OCI-LY7 (cell line): ENCODE measurements around the gene HDAC7. TPM values are rescaled to one million over a fixed set of nuclear protein-coding genes. Genes with fewer than 3 reads are reported as not detected.

Experiments
- BruUV-seq: library from RNA; stranded (reverse); fragments of 400-500 nt; replicated peaks from 2 replicates; lab custom pipeline; 2021; lab: Mats Ljungman, UMichigan
- CTCF ChIA-PET: fragments of 300-600 bp; sonication (Branson Sonifier 250); formaldehyde crosslinking; loops from one replicate; lab custom pipeline; 2022; ENCODE audit warnings: antibody characterized with exemption; ENCODE audit not compliant: unreplicated experiment; lab: Charles Lee
- POLR2A ChIA-PET: fragments of 300-600 bp; sonication (Branson Sonifier 250); formaldehyde crosslinking; loops from one replicate; lab custom pipeline; 2022; ENCODE audit warnings: antibody characterized with exemption; lab: Charles Lee
- DNase-seq: peaks from one replicate; pipeline ENCODE4 v3.0.0-alpha.2; 2015; ENCODE audit warnings: low spot score
- H2AFZ ChIP-seq: fragments of 200-600 bp; sonication (generic), shearing (Covaris generic); 2 replicates; pipeline ENCODE4 v1.6.1; 2014; ENCODE audit warnings: mild to moderate bottlenecking, antibody characterized with exemption, low read length, moderate library complexity
- H3K27ac ChIP-seq: fragments of 200-600 bp; sonication (generic); 2 replicates; pipeline ENCODE4 v1.5.1; 2014; ENCODE audit warnings: mixed run types, low read depth, mild to moderate bottlenecking, moderate library complexity, low read length, inconsistent platforms; ENCODE audit not compliant: poor library complexity, severe bottlenecking
- H3K36me3 ChIP-seq: fragments of 200-600 bp; sonication (generic); 2 replicates; pipeline ENCODE4 v1.6.1; 2014; ENCODE audit warnings: mild to moderate bottlenecking, antibody characterized with exemption, low read length, moderate library complexity, mixed read lengths; ENCODE audit not compliant: insufficient read depth
- H3K4me1 ChIP-seq: fragments of 200-600 bp; sonication (generic); 2 replicates; pipeline ENCODE4 v1.5.1; 2014; ENCODE audit warnings: mild to moderate bottlenecking, low read length; ENCODE audit not compliant: insufficient read depth, poor library complexity, severe bottlenecking
- H3K4me2 ChIP-seq: fragments of 200-600 bp; sonication (generic); 2 replicates; pipeline ENCODE4 v1.6.1; 2014; ENCODE audit warnings: mild to moderate bottlenecking, low read length
- H3K4me3 ChIP-seq: fragments of 200-600 bp; sonication (generic); 2 replicates; pipeline ENCODE4 v1.5.1; 2014; ENCODE audit warnings: mild to moderate bottlenecking, low read depth, low read length; ENCODE audit not compliant: poor library complexity, severe bottlenecking
- H3K79me2 ChIP-seq: fragments of 200-600 bp; sonication (generic); 2 replicates; pipeline ENCODE4 v1.6.1; 2016; ENCODE audit warnings: low read depth, mild to moderate bottlenecking, low read length, moderate library complexity, mixed read lengths; ENCODE audit not compliant: insufficient read depth
- H3K9me2 ChIP-seq: fragments of 200-600 bp; sonication (generic); 2 replicates; pipeline ENCODE4 v1.6.1; 2016; ENCODE audit warnings: mild to moderate bottlenecking, low read length, mixed read lengths; ENCODE audit not compliant: insufficient read depth
- H3K9me3 ChIP-seq: fragments of 200-600 bp; sonication (generic); 2 replicates; pipeline ENCODE4 v1.6.1; 2014; ENCODE audit warnings: mild to moderate bottlenecking, mixed run types, low read length, mixed read lengths
- H4K20me1 ChIP-seq: fragments of 200-600 bp; sonication (generic); 2 replicates; pipeline ENCODE4 v1.6.1; 2014; ENCODE audit warnings: mild to moderate bottlenecking, antibody characterized with exemption, low read length, moderate library complexity, mixed read lengths; ENCODE audit not compliant: insufficient read depth
- CTCF ChIP-seq: fragments of 200-600 bp; sonication (generic); conservative IDR thresholded peaks from 2 replicates; pipeline ENCODE4 v1.5.1; 2014; ENCODE audit warnings: mild to moderate bottlenecking, antibody characterized with exemption, low read length, moderate library complexity, mixed read lengths
- EZH2phosphoT487 ChIP-seq: fragments of 200-600 bp; sonication (generic); IDR thresholded peaks from 2 replicates; pipeline ENCODE4 v1.6.1; 2018; ENCODE audit warnings: low read depth, borderline replicate concordance, mild to moderate bottlenecking, mixed run types, antibody characterized with exemption, low read length, moderate library complexity, mixed read lengths
- intact Hi-C: fragments of 100-400 bp; cut with micrococcal nuclease; formaldehyde crosslinking; loops from one replicate; pipeline ENCODE4 v1.10.0; 2022; ENCODE audit not compliant: unreplicated experiment
- total RNA-seq, 2 experiments: library from RNA; depleted of rRNA in 1 of 2; stranded (reverse); fragments of >200 nt in 1 of 2; shearing (Covaris generic) in 1 of 2; gene quantifications; 2 replicates each; pipeline ENCODE4 v1.2.3, GENCODE V29; 2014 to 2022

HDAC7 gene
- total RNA-seq, 2 experiments from 2014 or later: 45.9 to 131 TPM

- peaks cover 16% of the 10 kb centered on the region; the same call in 1 of the 2 replicates for H4K20me1 ChIP-seq
- ChIA-PET POLR2A (interaction anchor here (0.8 to 2.4 kb wide), 4 partner anchors 15 to 37 kb away, joined by 3 to 17 read pairs (median 4); no protein-coding TSS in a partner anchor), CTCF (interaction anchor here (0.6 to 2.7 kb wide), 7 partner anchors 15 to 83 kb away, joined by 3 to 13 read pairs (median 4); no protein-coding TSS in a partner anchor)
- no TSS peak for BruUV-seq
- no peak for TF ChIP-seq EZH2phosphoT487
- TF ChIP-seq CTCF: no peak
- no peaks in the 10 kb centered on the region for H3K9me2 ChIP-seq
- no peak for DNase-seq
- peaks cover 48% of the 10 kb centered on the region for H3K4me1 ChIP-seq
- no peak overlapping the region for H3K4me3 ChIP-seq
- no peaks in the 10 kb centered on the region for H3K9me3 ChIP-seq
- no peak overlapping the region for H3K27ac ChIP-seq
- H3K4me2 ChIP-seq: no peak overlapping the region
- H2AFZ ChIP-seq: no peak overlapping the region
- peaks cover 10% of the 10 kb centered on the region; the same call in 1 of the 2 replicates for H3K79me2 ChIP-seq
- intact Hi-C loops: no loop called here
- peaks cover 40% of the 10 kb centered on the region for H3K36me3 ChIP-seq
These were observed 17.8 kb downstream of the HDAC7 start for GRCh38 chr12:47801904-47802246.

DNA sequence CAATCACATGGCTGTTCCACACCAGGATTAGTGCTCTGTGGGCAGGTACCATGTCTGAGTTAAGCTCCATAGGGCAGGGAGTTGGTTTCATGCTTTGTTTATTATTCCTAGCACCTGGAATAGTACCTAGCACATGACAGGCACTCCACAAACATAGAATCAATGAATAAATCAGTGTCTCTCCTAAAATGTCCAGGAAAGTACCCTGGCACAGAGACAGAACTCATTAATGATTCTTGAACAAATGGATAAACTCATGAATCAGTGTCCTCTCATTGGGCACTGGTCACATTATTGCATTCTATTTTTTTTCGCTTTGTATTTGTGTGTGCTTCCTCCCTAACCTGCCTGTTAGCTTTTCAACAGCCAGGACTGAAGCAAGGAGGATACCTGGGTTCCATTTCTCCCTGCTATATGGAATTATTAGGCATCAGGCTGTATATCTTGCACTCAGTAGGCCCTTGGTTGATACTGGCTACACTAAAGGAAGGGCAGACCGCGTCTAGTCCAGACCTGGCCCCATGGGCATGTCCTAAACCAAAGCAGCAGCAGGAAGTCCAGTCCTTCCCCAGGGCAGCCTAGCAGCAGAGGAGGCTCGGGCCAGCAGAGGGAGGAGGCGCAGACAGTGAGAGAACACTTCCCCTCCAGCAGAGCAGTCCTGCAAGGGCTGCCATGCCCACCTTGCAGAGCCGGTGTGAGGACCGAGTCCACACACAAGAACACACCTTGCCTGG is 18.4 kb downstream of the HDAC7 start:
- no peaks in the 10 kb centered on the region for H3K9me3 ChIP-seq
- ChIA-PET POLR2A (interaction anchor here (1.1 to 2.4 kb wide), 3 partner anchors 16 to 37 kb away, joined by 3 to 17 read pairs (median 4); no protein-coding TSS in a partner anchor), CTCF (interaction anchor here (0.6 to 2.7 kb wide), 7 partner anchors 15 to 84 kb away, joined by 3 to 13 read pairs (median 4); no protein-coding TSS in a partner anchor)
- peaks cover 10% of the 10 kb centered on the region; the same call in 1 of the 2 replicates for H3K79me2 ChIP-seq
- peaks cover 44% of the 10 kb centered on the region for H3K36me3 ChIP-seq
- no peak overlapping the region for H3K4me3 ChIP-seq
- BruUV-seq: no TSS peak
- peaks cover 16% of the 10 kb centered on the region; the same call in 1 of the 2 replicates for H4K20me1 ChIP-seq
- H3K4me1 ChIP-seq: peaks cover 44% of the 10 kb centered on the region
- DNase-seq: no peak
- no peak overlapping the region for H3K27ac ChIP-seq
- TF ChIP-seq CTCF: no peak
- TF ChIP-seq EZH2phosphoT487: no peak
- intact Hi-C loops: no loop called here
- H3K4me2 ChIP-seq: no peak overlapping the region
- H3K9me2 ChIP-seq: no peaks in the 10 kb centered on the region
- H2AFZ ChIP-seq: no peak overlapping the region
